Neural cell (in vitro differentiated cells): Measurements from ENCODE around the gene TENT4B. TPM values are rescaled to one million over a fixed set of nuclear protein-coding genes. Genes with fewer than 3 reads are reported as not detected.

Source experiments
- H2AFZ ChIP-seq: fragments of 200-600, 300-800 bp; sonication (generic), shearing (Covaris generic); 2 replicates; pipeline ENCODE4 v1.6.0; 2014; ENCODE audit warnings: low read depth, mild to moderate bottlenecking, antibody characterized with exemption, low read length, moderate library complexity
- H3F3A ChIP-seq: fragments of 200-600 bp; shearing (Covaris generic); 2 replicates; pipeline ENCODE4 v1.6.1; 2016; ENCODE audit warnings: mild to moderate bottlenecking, moderate library complexity, mixed read lengths, antibody characterized with exemption, low read length; ENCODE audit not compliant: insufficient read depth, poor library complexity, severe bottlenecking
- H3K27ac ChIP-seq: fragments of 200-600, 300-800 bp; sonication (generic), shearing (Covaris generic); 2 replicates; pipeline ENCODE4 v1.5.1; 2014; ENCODE audit warnings: mild to moderate bottlenecking, low read length, moderate library complexity
- H3K27me3 ChIP-seq: fragments of 300-800, 200-600 bp; sonication (generic), shearing (Covaris generic); 2 replicates; pipeline ENCODE4 v1.6.0; 2014; ENCODE audit warnings: mild to moderate bottlenecking, low read depth, low read length, moderate library complexity; ENCODE audit not compliant: insufficient read depth
- H3K36me3 ChIP-seq: fragments of 300-800, 200-600 bp; sonication (generic), shearing (Covaris generic); 2 replicates; pipeline ENCODE4 v1.5.1; 2014; ENCODE audit warnings: mild to moderate bottlenecking, antibody characterized with exemption, low read length, moderate library complexity; ENCODE audit not compliant: insufficient read depth
- H3K4me2 ChIP-seq: fragments of 300-800, 200-600 bp; sonication (generic), shearing (Covaris generic); 2 replicates; pipeline ENCODE4 v1.6.0; 2014; ENCODE audit warnings: mild to moderate bottlenecking, low read length
- H3K4me3 ChIP-seq: fragments of 300-800, 200-600 bp; sonication (generic), shearing (Covaris generic); 2 replicates; pipeline ENCODE4 v1.5.1; 2014; ENCODE audit warnings: mild to moderate bottlenecking, low read length, moderate library complexity
- H3K79me2 ChIP-seq: fragments of 200-600 bp; shearing (Covaris generic); replicated peaks from 2 replicates; pipeline ENCODE4 v1.6.0; 2014; ENCODE audit warnings: mild to moderate bottlenecking, low read length, moderate library complexity; ENCODE audit not compliant: insufficient read depth
- H3K9ac ChIP-seq: fragments of 300-800, 200-600 bp; sonication (generic), shearing (Covaris generic); 2 replicates; pipeline ENCODE4 v1.6.1; 2016; ENCODE audit warnings: mild to moderate bottlenecking, low read length, mixed read lengths
- H3K9me2 ChIP-seq: fragments of 200-600 bp; shearing (Covaris generic); 2 replicates; pipeline ENCODE4 v1.6.1; 2016; ENCODE audit warnings: mild to moderate bottlenecking, low read length, mixed read lengths; ENCODE audit not compliant: insufficient read depth
- H3K9me3 ChIP-seq: fragments of 200-600, 300-800 bp; sonication (generic), shearing (Covaris generic); 2 replicates; pipeline ENCODE4 v1.6.1; 2016; ENCODE audit warnings: mild to moderate bottlenecking, mixed run types, low read length, moderate library complexity, mixed read lengths
- H4K20me1 ChIP-seq: fragments of 200-600 bp; shearing (Covaris generic); 2 replicates; pipeline ENCODE4 v1.6.1; 2016; ENCODE audit warnings: mild to moderate bottlenecking, mixed run types; ENCODE audit not compliant: insufficient read depth
- EP300 ChIP-seq: fragments of 450-650 bp; conservative IDR thresholded peaks from 2 replicates; pipeline ENCODE4 v1.6.1; 2014; ENCODE audit warnings: antibody characterized with exemption, mild to moderate bottlenecking, moderate library complexity; ENCODE audit not compliant: poor library complexity, severe bottlenecking
- EZH2 ChIP-seq: fragments of 200-600, 300-800 bp; shearing (Covaris generic), sonication (generic); IDR thresholded peaks from 2 replicates; pipeline ENCODE4 v1.6.1; 2014; ENCODE audit warnings: antibody characterized with exemption, low read length, borderline replicate concordance, mild to moderate bottlenecking; ENCODE audit not compliant: insufficient read depth, poor library complexity, severe bottlenecking
- MXI1 ChIP-seq: fragments of 450-650 bp; conservative IDR thresholded peaks from 2 replicates; pipeline ENCODE4 v1.6.1; 2014; ENCODE audit warnings: antibody characterized with exemption, mild to moderate bottlenecking; ENCODE audit not compliant: poor library complexity, severe bottlenecking
- POLR2AphosphoS5 ChIP-seq: IDR thresholded peaks from 2 replicates; pipeline ENCODE4 v1.6.1; 2012
- RAD21 ChIP-seq: fragments of 450-650 bp; conservative IDR thresholded peaks from 2 replicates; pipeline ENCODE4 v1.6.1; 2014; ENCODE audit warnings: antibody characterized with exemption, mild to moderate bottlenecking, moderate library complexity
- SMC3 ChIP-seq: fragments of 450-650 bp; conservative IDR thresholded peaks from 2 replicates; pipeline ENCODE4 v1.6.1; 2014; ENCODE audit warnings: antibody characterized with exemption, mild to moderate bottlenecking, moderate library complexity; ENCODE audit not compliant: poor library complexity
- TAF1 ChIP-seq: IDR thresholded peaks from 2 replicates; pipeline ENCODE4 v1.6.1; 2012; ENCODE audit warnings: low read depth
- polyA plus RNA-seq: library from polyadenylated mRNA; depleted of rRNA; stranded (reverse); fragments of >200 nt; gene quantifications from 2 replicates; pipeline ENCODE4 v1.2.3, GENCODE V29; 2014
- TF ChIP-seq, protein P1 (sequence below): fragments of 450-650 bp; IDR thresholded peaks from 2 replicates; pipeline ENCODE4 v1.5.1; 2014; ENCODE audit warnings: antibody characterized with exemption, mild to moderate bottlenecking, moderate library complexity; ENCODE audit not compliant: poor library complexity, severe bottlenecking
- TF ChIP-seq, protein P2 (sequence below): IDR thresholded peaks from 2 replicates; pipeline ENCODE4 v1.6.1; 2012; ENCODE audit warnings: borderline replicate concordance

The TENT4B gene
- polyA plus RNA-seq, 1 donor from 2014 or later: 16.9 TPM

DNA sequence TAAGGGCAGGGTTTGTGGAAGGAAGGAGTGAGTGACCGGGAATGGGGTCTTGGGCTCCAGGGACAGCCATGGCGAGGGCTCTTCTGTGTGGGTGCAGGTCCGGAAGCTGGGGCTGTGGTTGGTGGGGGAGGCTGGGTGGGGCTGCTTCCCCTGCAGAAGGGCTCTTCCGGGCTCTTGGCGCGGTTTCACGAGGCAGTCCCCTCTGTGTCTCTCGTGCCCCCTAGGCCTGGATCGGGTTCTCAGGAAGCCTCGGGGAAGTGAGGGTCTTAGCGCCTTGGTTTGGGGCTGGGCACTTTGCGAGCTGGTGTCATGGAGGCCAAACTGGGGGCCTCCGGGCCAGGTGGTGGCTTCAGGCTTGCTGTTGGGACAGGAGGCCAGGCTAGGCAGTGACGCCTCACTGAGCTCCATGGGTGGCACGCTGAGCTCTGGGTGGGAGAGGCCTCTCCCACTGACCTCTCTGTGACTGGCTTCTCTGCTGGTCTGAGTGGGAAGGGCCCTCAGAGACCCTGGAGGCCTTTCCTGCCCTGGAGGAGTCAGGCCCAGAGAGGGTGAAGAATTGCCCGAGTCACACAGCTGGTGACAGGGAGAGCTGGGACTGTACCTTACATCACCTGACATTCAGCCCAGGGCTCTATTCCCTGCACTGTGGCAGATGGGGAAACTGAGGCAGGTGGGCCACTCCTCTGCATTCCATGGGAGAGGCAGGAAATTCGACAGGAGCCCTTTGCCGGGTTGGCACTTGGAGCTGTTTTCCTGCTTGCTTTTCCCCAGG lies 121.4 kb downstream of the TENT4B start:
- no peak overlapping the region for H2AFZ ChIP-seq
- H3K9ac ChIP-seq: no peak overlapping the region
- H3K79me2 ChIP-seq: no peaks in the 10 kb centered on the region
- no peaks in the 10 kb centered on the region for H3K9me2 ChIP-seq
- H3K9me3 ChIP-seq: no peaks in the 10 kb centered on the region
- H3K27ac ChIP-seq: no peak overlapping the region
- TF ChIP-seq EZH2 (no peak), TAF1 (no peak), POLR2AphosphoS5 (no peak), EP300 (no peak), SMC3 (no peak), RAD21 (no peak)
- TF ChIP-seq, protein P1, sequence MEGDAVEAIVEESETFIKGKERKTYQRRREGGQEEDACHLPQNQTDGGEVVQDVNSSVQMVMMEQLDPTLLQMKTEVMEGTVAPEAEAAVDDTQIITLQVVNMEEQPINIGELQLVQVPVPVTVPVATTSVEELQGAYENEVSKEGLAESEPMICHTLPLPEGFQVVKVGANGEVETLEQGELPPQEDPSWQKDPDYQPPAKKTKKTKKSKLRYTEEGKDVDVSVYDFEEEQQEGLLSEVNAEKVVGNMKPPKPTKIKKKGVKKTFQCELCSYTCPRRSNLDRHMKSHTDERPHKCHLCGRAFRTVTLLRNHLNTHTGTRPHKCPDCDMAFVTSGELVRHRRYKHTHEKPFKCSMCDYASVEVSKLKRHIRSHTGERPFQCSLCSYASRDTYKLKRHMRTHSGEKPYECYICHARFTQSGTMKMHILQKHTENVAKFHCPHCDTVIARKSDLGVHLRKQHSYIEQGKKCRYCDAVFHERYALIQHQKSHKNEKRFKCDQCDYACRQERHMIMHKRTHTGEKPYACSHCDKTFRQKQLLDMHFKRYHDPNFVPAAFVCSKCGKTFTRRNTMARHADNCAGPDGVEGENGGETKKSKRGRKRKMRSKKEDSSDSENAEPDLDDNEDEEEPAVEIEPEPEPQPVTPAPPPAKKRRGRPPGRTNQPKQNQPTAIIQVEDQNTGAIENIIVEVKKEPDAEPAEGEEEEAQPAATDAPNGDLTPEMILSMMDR: no peak
- TF ChIP-seq, protein P2, sequence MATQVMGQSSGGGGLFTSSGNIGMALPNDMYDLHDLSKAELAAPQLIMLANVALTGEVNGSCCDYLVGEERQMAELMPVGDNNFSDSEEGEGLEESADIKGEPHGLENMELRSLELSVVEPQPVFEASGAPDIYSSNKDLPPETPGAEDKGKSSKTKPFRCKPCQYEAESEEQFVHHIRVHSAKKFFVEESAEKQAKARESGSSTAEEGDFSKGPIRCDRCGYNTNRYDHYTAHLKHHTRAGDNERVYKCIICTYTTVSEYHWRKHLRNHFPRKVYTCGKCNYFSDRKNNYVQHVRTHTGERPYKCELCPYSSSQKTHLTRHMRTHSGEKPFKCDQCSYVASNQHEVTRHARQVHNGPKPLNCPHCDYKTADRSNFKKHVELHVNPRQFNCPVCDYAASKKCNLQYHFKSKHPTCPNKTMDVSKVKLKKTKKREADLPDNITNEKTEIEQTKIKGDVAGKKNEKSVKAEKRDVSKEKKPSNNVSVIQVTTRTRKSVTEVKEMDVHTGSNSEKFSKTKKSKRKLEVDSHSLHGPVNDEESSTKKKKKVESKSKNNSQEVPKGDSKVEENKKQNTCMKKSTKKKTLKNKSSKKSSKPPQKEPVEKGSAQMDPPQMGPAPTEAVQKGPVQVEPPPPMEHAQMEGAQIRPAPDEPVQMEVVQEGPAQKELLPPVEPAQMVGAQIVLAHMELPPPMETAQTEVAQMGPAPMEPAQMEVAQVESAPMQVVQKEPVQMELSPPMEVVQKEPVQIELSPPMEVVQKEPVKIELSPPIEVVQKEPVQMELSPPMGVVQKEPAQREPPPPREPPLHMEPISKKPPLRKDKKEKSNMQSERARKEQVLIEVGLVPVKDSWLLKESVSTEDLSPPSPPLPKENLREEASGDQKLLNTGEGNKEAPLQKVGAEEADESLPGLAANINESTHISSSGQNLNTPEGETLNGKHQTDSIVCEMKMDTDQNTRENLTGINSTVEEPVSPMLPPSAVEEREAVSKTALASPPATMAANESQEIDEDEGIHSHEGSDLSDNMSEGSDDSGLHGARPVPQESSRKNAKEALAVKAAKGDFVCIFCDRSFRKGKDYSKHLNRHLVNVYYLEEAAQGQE: no peak
- H3F3A ChIP-seq: no peaks in the 10 kb centered on the region
- no peaks in the 10 kb centered on the region for H3K27me3 ChIP-seq
- H4K20me1 ChIP-seq: no peaks in the 10 kb centered on the region
- H3K36me3 ChIP-seq: no peaks in the 10 kb centered on the region
- no peak overlapping the region for H3K4me2 ChIP-seq
- H3K4me3 ChIP-seq: no peak overlapping the region

DNA sequence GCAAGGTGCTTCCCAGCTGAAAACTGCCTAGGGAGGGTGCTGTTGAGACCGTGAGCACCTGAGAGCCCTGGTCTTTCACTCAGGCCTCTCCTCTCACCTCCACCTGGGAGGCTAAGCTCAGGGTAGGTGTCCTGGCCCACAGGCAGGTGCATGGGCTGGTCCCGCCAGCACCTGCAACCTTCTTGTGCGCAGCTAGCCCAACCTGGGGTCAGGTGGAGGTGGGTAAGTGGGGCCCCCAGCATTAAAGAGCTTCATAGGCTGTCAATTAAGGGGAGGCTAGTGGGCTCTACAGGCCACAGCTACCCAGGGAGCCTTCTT lies 122.0 kb downstream of the TENT4B start:
- H3K36me3 ChIP-seq: no peaks in the 10 kb centered on the region
- no peak overlapping the region for H2AFZ ChIP-seq
- no peaks in the 10 kb centered on the region for H3K27me3 ChIP-seq
- H3K4me2 ChIP-seq: no peak overlapping the region
- no peak overlapping the region for H3K27ac ChIP-seq
- H4K20me1 ChIP-seq: no peaks in the 10 kb centered on the region
- no peaks in the 10 kb centered on the region for H3K9me3 ChIP-seq
- no peak overlapping the region for H3K9ac ChIP-seq
- H3K9me2 ChIP-seq: no peaks in the 10 kb centered on the region
- TF ChIP-seq TAF1: no peak
- no peak for TF ChIP-seq EZH2
- TF ChIP-seq, protein P2: no peak
- no peak for TF ChIP-seq SMC3
- TF ChIP-seq, protein P1: no peak
- TF ChIP-seq EP300: no peak
- TF ChIP-seq RAD21: no peak
- no peak for TF ChIP-seq POLR2AphosphoS5
- TF ChIP-seq MXI1: no peak
- no peaks in the 10 kb centered on the region for H3K79me2 ChIP-seq
- no peak overlapping the region for H3K4me3 ChIP-seq
- H3F3A ChIP-seq: no peaks in the 10 kb centered on the region
